Psoas muscle (tissue), 8 donors: ENCODE data around the gene UMODL1. TPM values are rescaled to one million over a fixed set of nuclear protein-coding genes. Genes with fewer than 3 reads are reported as not detected.
A peak's percentile ranks its signal among the peaks of the same experiment; 100 is the strongest.
"Not testable (repeated sequence)": the region's sequence is repeated elsewhere in the genome, so short reads cannot be mapped to it uniquely, and the experiment has no call there.

Experiments used
- ATAC-seq, 4 donors: fragments of 200-7000 bp; cut with Tn5 transposase; one replicate each; pipeline ENCODE4 v1.9.1; 2020; ENCODE audit warnings: moderate library complexity in 3 of 4, mild to moderate bottlenecking in 2 of 4
- DNase-seq, 2 donors: peaks; one replicate each; pipeline ENCODE4 v3.0.0-alpha.2; 2020
- H3K27ac ChIP-seq: fragments of 200-600 bp; one replicate; pipeline ENCODE4 v1.8.0; 2022
- H3K27me3 ChIP-seq, 3 donors: fragments of 200-600 bp in 1 of 3; one replicate each; pipeline versions ENCODE4 v1.6.1 to v1.8.0; 2013 to 2022; ENCODE audit warnings: low read length in 2 of 3, mild to moderate bottlenecking in 2 of 3, moderate library complexity in 1 of 3; ENCODE audit not compliant: insufficient read depth in 3 of 3
- H3K36me3 ChIP-seq, 2 donors: fragments of 200-600 bp in 1 of 2; one replicate each; pipeline versions ENCODE4 v1.6.1 to v1.8.0; 2013 to 2022; ENCODE audit warnings: low read depth in 1 of 2, mild to moderate bottlenecking in 1 of 2, moderate library complexity in 1 of 2; ENCODE audit not compliant: insufficient read depth in 1 of 2
- H3K4me1 ChIP-seq: fragments of 200-600 bp; one replicate; pipeline ENCODE4 v1.8.0; 2022
- H3K4me3 ChIP-seq: fragments of 200-600 bp; one replicate; pipeline ENCODE4 v1.8.0; 2022; ENCODE audit warnings: mild to moderate bottlenecking
- H3K9me3 ChIP-seq: fragments of 200-600 bp; one replicate; pipeline ENCODE4 v1.8.0; 2022
- WGBS, 3 donors: extraction: QIAGEN DNeasy Blood & Tissue Kit; methylation state at CpG; one replicate each; pipeline versions ENCODE4 v1.1.6 to v1.1.7; 2013; 5-methylcytosine and 5-hydroxymethylcytosine counted together
- intact Hi-C, 2 donors: fragments of 100-400 bp; cut with DNase I; formaldehyde crosslinking; loops; one replicate each; pipeline versions ENCODE4 v1.11.0 to v1.14.2; 2022
- polyA plus RNA-seq, 3 donors: library from polyadenylated mRNA; stranded (reverse); fragments of 200-250 nt; gene quantifications; one replicate each; pipeline ENCODE4 v1.2.3, GENCODE V29; 2013
- total RNA-seq, 4 donors: library from RNA; stranded (reverse); fragmentation: NEBNext Ultra II Directional in 2 of 4; extraction: Animal tissue kit (Norgen Biotek cat#: 25700) in 2 of 4; gene quantifications; one replicate each; pipeline versions ENCODE4 v1.2.1 to v1.2.4, GENCODE V29; 2021 to 2023
- TF ChIP-seq, protein P1 (sequence below): fragments of 200-600 bp; IDR thresholded peaks from one replicate; pipeline ENCODE4 v1.8.0; 2022; ENCODE audit warnings: antibody characterized with exemption
- donor health status: healthy with polysubstance abuse.
- donor health status: DM: no; HTN: no; CAD: no; lungs with moderate emphysema.
- donor health status: Bipolar disorder and iron deficiency.
- donor health status: healthy.
- donor health status: DM: yes; HTN: yes; CAD: no.
- donor health status: DM: no; HTN: no; CAD: no.
- donor health status: DM: no; HTN: no; CAD: no.
- donor health status: DM: yes; HTN: yes; CAD: no.

The UMODL1 gene
- total and polyA plus RNA-seq, 7 donors = not detected

DNA sequence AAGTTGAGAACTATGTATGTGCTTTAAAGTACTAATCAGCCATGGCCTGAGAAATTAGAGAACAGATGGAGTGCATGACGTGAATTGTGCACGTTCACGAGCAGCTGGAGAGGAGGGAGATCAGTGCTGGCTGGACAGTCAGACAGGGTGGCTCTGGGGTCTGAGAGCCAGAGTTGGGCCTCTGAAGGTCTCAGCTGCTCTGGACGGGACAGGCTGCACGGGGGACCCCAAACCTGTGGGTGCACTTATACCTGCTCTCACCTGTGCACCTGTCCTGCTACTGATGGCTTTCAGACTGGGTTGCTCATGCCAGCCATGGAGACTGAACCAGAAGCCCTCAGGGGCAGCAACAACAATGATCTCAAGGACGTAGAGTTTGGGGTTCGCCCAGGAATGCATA is 43.5 kb downstream of the UMODL1 start:
- no peaks in the 10 kb centered on the region for H3K9me3 ChIP-seq
- ATAC-seq (no peak), DNase-seq (peak in 1 of 2 donors; percentile 17)
- H3K27me3 ChIP-seq = peaks cover 0 to 52% (median 4%) of the 10 kb centered on the region in 3 donors
- H3K4me1 ChIP-seq = no peaks in the 10 kb centered on the region
- 52 to 67% (median 63%) methylated on average over 7 of the region's 7 CpGs for WGBS, 3 donors
- H3K36me3 ChIP-seq = no peaks in the 10 kb centered on the region
- TF ChIP-seq, protein P1, sequence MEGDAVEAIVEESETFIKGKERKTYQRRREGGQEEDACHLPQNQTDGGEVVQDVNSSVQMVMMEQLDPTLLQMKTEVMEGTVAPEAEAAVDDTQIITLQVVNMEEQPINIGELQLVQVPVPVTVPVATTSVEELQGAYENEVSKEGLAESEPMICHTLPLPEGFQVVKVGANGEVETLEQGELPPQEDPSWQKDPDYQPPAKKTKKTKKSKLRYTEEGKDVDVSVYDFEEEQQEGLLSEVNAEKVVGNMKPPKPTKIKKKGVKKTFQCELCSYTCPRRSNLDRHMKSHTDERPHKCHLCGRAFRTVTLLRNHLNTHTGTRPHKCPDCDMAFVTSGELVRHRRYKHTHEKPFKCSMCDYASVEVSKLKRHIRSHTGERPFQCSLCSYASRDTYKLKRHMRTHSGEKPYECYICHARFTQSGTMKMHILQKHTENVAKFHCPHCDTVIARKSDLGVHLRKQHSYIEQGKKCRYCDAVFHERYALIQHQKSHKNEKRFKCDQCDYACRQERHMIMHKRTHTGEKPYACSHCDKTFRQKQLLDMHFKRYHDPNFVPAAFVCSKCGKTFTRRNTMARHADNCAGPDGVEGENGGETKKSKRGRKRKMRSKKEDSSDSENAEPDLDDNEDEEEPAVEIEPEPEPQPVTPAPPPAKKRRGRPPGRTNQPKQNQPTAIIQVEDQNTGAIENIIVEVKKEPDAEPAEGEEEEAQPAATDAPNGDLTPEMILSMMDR = no peak
- intact Hi-C loops = loop anchor here (5.0 to 10.0 kb wide), 6 partner anchors 60 to 502 kb away; partner anchors contain the start of genes PRDM15 (in 1 of the 2) and ZBTB21 (in 1 of the 2)
- H3K4me3 ChIP-seq = no peak overlapping the region
- H3K27ac ChIP-seq = no peak overlapping the region

DNA sequence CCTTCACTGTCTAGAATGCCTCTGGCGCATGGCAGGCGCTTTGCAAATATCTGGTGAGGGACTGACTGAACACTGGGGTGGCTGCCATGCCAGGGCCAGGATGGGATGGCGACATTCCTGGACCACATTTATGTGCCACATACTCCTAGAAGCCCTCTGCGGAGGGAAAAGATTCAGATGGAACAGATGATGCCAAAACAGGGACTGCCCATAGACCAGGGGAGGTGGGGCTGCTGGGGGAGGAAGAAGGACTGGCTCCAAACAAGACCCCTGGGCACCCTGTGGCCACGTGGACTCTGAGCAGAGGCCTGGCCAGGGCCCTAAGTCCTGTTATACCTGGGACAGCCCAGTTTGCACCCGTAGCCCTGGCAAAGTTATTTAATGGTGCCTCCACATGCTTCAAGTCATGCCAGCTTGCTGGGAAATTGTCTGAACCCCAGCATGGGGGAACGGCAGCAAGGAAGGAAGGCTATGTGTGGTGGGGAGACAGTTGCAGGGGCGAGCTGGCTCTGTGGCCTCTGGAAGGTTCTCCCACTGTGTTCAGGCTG is 44.1 kb downstream of the UMODL1 start:
- Histone ChIP-seq H3K9me3 (no peaks in the 10 kb centered on the region), H3K27ac (no peak overlapping the region), H3K36me3 (no peaks in the 10 kb centered on the region), H3K4me1 (no peaks in the 10 kb centered on the region), H3K27me3 (peaks cover 0 to 51% (median 4%) of the 10 kb centered on the region in 3 donors), H3K4me3 (no peak overlapping the region)
- ATAC-seq (no peak), DNase-seq (peak in 1 of 2 donors; percentile 36)
- intact Hi-C loops = loop anchor here (5.0 to 10.0 kb wide), 4 partner anchors 60 to 503 kb away; no protein-coding TSS in a partner anchor
- 81 to 89% (median 85%) methylated on average over 8 of the region's 8 CpGs for WGBS, 3 donors
- TF ChIP-seq, protein P1 = no peak

DNA sequence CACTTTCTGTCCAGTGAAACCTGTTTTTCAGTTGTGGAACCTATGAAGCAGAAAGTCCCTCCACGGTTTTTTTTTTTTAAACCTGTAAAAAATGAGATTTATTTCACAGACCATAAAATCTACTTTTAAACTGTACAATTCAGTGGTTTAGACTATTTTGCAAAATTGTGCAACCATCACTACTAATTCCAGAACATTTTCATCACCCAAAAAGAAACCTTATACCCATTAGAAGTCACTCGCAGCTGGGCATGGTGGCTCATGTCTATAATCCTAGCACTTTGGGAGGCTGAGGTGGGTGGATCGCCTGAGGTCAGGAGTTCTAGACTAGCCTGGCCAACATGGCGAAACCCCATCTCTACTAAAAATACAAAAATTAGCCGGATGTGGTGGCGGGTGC is 45.4 kb downstream of the UMODL1 start:
- not testable (repeated sequence) for H3K36me3 ChIP-seq, H3K4me3 ChIP-seq, ATAC-seq, H3K27ac ChIP-seq, H3K9me3 ChIP-seq, H3K4me1 ChIP-seq, DNase-seq
- 50 to 75% (median 52%) methylated on average over 6 of the region's 6 CpGs for WGBS, 3 donors
- H3K27me3 ChIP-seq = peaks cover 0 to 60% (median 4%) of the 10 kb centered on the region in 3 donors
- intact Hi-C loops = loop anchor here (5.0 to 10.0 kb wide), 4 partner anchors 62 to 504 kb away; no protein-coding TSS in a partner anchor

DNA sequence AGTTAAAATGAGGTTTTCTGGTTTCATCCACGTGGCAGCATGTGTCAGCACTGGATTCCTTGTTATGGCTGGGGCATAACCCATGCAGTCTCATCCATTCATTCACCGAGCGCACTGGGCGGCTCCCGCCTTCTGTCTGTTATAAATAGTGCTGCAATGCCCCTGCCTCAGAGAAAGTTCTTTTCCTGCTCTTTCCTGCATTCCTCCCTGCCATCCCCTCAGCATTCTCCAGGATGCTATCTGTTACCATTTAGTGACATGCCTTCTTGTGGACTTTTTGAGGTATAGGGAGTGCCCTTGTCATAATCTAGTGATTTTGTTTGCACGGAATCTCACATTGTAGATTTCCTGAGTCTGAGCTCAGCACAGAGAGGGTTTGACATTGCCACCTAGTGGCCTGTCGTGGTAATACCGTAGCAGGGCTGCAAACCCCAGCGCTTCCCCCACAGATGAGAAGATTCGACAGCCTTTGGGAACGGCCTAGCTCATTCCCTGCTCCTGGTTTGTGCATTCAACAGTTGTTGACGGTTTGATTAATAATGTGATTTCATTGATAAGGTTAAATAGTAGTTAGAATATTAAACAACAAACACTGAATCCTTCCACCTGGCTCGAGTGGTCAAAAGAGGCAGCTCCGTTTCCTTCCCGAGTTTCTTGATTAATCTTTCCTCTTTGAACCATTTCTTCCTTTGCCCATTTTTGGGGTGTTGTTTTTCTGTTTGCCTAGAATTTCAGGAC is 46.3 kb downstream of the UMODL1 start:
- ATAC-seq = peak; percentile 81 to 90 (median 84)
- no peaks in the 10 kb centered on the region for H3K9me3 ChIP-seq
- TF ChIP-seq, protein P1 = peak; percentile 93
- intact Hi-C loops = loop anchor here (1.0 to 10.0 kb wide), 5 partner anchors 63 to 505 kb away; no protein-coding TSS in a partner anchor
- no peak overlapping the region for H3K27ac ChIP-seq
- WGBS, 3 donors = 24 to 26% (median 24%) methylated on average over 15 of the region's 15 CpGs
- no peaks in the 10 kb centered on the region for H3K36me3 ChIP-seq
- peaks cover 0 to 67% (median 4%) of the 10 kb centered on the region in 3 donors for H3K27me3 ChIP-seq
- no peaks in the 10 kb centered on the region for H3K4me1 ChIP-seq
- H3K4me3 ChIP-seq = no peak overlapping the region
- peak; percentile 67 to 77 for DNase-seq
